SK-N-SH treated with all-trans-retinoic acid at 6 μM for 48 hours (cell line): ENCODE measurements around the gene NKX1-1.

ENCODE experiments used
- ARNTL ChIP-seq: fragments of 450-650 bp; formaldehyde crosslinking; IDR thresholded peaks from 2 replicates; pipeline ENCODE4 v1.5.0; 2020; ENCODE audit warnings: low read depth, mild to moderate bottlenecking, moderate library complexity, borderline replicate concordance
- CREB5 ChIP-seq: fragments of 250-450 bp; sonication (Bioruptor Pico); IDR thresholded peaks from 2 replicates; pipeline ENCODE4 v1.5.1; 2020; ENCODE audit warnings: low read depth, mild to moderate bottlenecking, moderate library complexity
- CSDC2 ChIP-seq: fragments of 250-450 bp; sonication (Bioruptor Pico); IDR thresholded peaks from 2 replicates; pipeline ENCODE4 v1.5.0; 2020; ENCODE audit warnings: mild to moderate bottlenecking, moderate library complexity
- ZNF565 ChIP-seq: fragments of 450-650 bp; formaldehyde crosslinking; conservative IDR thresholded peaks from 2 replicates; pipeline ENCODE4 v1.5.0; 2020; ENCODE audit warnings: low read depth, mild to moderate bottlenecking, moderate library complexity

DNA sequence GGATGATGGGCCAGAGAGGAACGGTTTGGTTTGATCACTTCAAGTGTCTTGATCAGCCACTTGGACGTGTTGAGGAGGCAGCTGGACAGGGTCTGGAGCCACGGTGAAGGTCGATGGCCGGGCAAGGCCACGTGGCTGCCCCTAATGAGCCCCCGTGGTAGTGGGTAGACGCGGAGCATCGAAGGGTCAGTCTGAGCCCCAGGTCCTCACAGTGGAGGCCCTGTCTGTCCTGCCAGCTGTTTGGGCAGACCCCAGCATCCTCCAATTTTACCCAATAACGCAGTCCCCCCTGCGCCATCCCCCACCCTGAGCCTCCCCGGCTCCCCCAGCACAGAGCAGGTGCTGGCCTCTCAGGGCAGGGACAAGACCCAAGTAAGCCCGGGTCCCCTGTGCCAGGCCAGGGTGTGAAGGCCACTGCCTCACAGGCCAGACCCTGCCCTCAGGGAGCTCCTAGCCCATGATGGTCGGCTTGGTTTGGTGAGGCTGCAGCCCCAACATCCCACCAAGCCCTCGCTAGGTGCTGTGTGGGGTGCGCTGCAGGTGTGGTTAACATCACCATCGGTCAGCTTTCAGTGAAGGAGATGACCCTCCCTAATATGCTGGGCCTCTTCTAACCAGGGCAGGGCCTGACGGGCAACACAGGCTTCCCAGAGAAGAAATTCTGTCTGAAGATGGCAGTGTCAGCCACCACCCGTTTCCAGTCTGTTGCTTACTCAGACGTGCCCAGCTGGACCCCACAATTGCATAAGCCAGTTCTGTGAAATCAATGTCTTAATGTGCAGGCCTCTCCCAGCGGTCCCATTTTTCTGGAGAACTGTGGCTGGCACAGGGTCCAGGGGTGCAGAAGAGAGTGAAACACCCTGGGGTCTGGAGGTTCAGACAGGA, 40.5 kb upstream of the NKX1-1 start:
- TF ChIP-seq CSDC2 (CRISPR knock-in tag) (no peak), ARNTL (CRISPR knock-in tag) (no peak), ZNF565 (CRISPR knock-in tag) (no peak), CREB5 (no peak)
